Measurements from ENCODE around the gene TOPORS.

Gene TOPORS

DNA sequence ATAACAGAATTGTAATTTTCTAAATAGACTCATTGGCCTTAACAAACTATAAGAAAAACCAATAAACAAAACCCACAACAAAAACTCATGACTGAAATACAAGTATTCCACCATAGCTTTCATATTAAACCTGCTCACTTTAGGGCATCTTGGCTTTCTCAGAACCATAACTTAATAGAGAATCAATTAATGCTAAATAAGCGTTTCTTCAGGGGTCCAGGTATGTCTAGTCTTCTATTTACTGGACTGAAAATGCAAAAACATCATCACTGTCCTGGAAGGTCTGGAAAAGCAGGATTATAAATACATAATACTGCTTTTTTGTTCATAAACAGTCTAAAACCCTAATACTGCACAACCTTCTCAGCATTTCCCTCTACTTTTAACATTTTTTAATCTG lies 6.5 kb downstream of the TOPORS start (continued):
- TF ChIP-seq ARNTL (CRISPR knock-in tag; IDR thresholded peaks at IDR 0.05; ENCODE audit: borderline replicate concordance, low read depth) (no peak), RARB (CRISPR knock-in tag; IDR thresholded peaks at IDR 0.05) (no peak), CREB5 (CRISPR knock-in tag; IDR thresholded peaks at IDR 0.05; ENCODE audit: low read depth) (no peak)

- TF ChIP-seq TCF4 (CRISPR knock-in tag; IDR thresholded peaks at IDR 0.05; ENCODE audit: borderline replicate concordance), result no peak
- TF ChIP-seq ZC3H10 (CRISPR knock-in tag; IDR thresholded peaks at IDR 0.05), result no peak
- TF ChIP-seq CREB5 (CRISPR knock-in tag; IDR thresholded peaks at IDR 0.05; ENCODE audit: low read depth), result no peak
- no peak for TF ChIP-seq RARB (CRISPR knock-in tag; IDR thresholded peaks at IDR 0.05)
- no peak for TF ChIP-seq CSDC2 (CRISPR knock-in tag; IDR thresholded peaks at IDR 0.05)
- ATAC-seq, result no peak
Measured at GRCh38 chr9:32543047-32543446, 9.3 kb downstream of the TOPORS start.

DNA sequence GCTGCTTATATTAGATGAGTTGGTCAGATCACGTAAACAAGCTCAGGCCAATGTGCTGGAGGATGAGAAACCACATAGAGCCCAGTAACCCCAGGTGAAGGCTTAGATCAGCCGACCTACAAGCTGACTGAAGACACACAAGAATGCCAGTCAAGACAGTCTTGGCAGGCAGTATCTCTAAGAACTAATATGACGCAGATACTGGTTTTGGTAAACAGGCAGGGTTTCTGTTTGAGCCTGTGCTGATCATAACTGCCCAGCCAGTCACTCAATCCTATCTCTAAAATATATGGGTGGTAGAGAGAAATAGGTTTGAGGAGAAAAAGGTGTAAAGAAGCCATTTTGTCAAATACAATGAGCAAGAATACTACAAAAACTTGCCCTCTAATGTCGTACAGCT lies 18.6 kb downstream of the TOPORS start:
- no peak for ATAC-seq
- TF ChIP-seq CREB5 (CRISPR knock-in tag; IDR thresholded peaks at IDR 0.05; ENCODE audit: low read depth) (no peak), RARB (CRISPR knock-in tag; IDR thresholded peaks at IDR 0.05) (no peak), TCF4 (CRISPR knock-in tag; IDR thresholded peaks at IDR 0.05; ENCODE audit: borderline replicate concordance) (no peak), ZNF8 (CRISPR knock-in tag; IDR thresholded peaks at IDR 0.05) (no peak), SNAI2 (CRISPR knock-in tag; IDR thresholded peaks at IDR 0.05) (no peak), OSR1 (CRISPR knock-in tag; IDR thresholded peaks at IDR 0.05) (no peak), TSHZ2 (CRISPR knock-in tag; IDR thresholded peaks at IDR 0.05) (no peak), TOX (CRISPR knock-in tag; IDR thresholded peaks at IDR 0.05; ENCODE audit: borderline replicate concordance) (no peak), ARNTL (CRISPR knock-in tag; IDR thresholded peaks at IDR 0.05; ENCODE audit: borderline replicate concordance, low read depth) (no peak), ZNF565 (CRISPR knock-in tag; conservative IDR thresholded peaks at IDR 0.05; ENCODE audit: low read depth) (no peak), GLIS3 (CRISPR knock-in tag; IDR thresholded peaks at IDR 0.05) (no peak), POU6F1 (CRISPR knock-in tag; IDR thresholded peaks at IDR 0.05; ENCODE audit: borderline replicate concordance, low read depth) (no peak), ISL1 (CRISPR knock-in tag; IDR thresholded peaks at IDR 0.05) (no peak)
- TF ChIP-seq, protein P1, sequence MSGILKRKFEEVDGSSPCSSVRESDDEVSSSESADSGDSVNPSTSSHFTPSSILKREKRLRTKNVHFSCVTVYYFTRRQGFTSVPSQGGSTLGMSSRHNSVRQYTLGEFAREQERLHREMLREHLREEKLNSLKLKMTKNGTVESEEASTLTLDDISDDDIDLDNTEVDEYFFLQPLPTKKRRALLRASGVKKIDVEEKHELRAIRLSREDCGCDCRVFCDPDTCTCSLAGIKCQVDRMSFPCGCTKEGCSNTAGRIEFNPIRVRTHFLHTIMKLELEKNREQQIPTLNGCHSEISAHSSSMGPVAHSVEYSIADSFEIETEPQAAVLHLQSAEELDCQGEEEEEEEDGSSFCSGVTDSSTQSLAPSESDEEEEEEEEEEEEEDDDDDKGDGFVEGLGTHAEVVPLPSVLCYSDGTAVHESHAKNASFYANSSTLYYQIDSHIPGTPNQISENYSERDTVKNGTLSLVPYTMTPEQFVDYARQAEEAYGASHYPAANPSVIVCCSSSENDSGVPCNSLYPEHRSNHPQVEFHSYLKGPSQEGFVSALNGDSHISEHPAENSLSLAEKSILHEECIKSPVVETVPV (CRISPR knock-in tag; IDR thresholded peaks at IDR 0.05), result no peak

DNA sequence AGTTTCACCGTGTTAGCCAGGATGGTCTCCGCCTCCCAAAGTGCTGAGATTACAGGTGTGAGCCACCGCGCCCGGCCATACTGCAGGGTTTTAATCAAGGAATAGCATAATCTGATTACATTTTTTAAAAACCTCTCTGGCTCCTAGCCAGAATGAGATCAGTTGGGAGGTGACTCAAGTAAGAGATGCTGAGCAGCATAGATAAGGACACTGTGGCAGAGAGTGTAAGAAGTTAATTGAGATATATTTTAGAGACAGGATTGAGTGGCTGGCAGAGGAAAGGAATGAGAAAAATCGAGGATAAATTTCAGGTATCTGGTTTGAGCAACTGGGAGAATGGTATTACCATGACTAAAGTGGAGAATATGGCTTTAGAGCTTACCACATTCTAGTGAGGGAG lies 19.1 kb downstream of the TOPORS start:
- TF ChIP-seq TCF4 (CRISPR knock-in tag; IDR thresholded peaks at IDR 0.05; ENCODE audit: borderline replicate concordance) (no peak), ZFP3 (CRISPR knock-in tag; IDR thresholded peaks at IDR 0.05) (no peak), ZFP30 (CRISPR knock-in tag; IDR thresholded peaks at IDR 0.05) (no peak), TSHZ2 (CRISPR knock-in tag; IDR thresholded peaks at IDR 0.05) (no peak), ISL1 (CRISPR knock-in tag; IDR thresholded peaks at IDR 0.05) (no peak)
- no peak for ATAC-seq
